CD4-positive, alpha-beta T cell treated with Interleukin-2 at 100 ng/mL for 4 hours (primary cell): Measurements from ENCODE around the gene POFUT1.
"Not testable (repeated sequence)": the region's sequence is repeated elsewhere in the genome, so short reads cannot be mapped to it uniquely, and the experiment has no call there.

ENCODE experiments used
- DNase-seq: peaks from one replicate; pipeline ENCODE4 v3.0.0-alpha.2; 2020; ENCODE audit warnings: low spot score

POFUT1 gene

GRCh38 chr20:32207626-32208498 lies at the start of gene POFUT1, which contains the start of gene PLAGL2:
TSS of gene POFUT1 (plus strand) at chr20:32207880. CDS start at chr20:32207942, 62 bp downstream.
TSS of gene PLAGL2 (minus strand) at chr20:32207743. CDS start at chr20:32202178, 5,565 bp downstream.
- peak; percentile 90 for DNase-seq

GRCh38 chr20:32158351-32158750 lies 49.3 kb upstream of the POFUT1 start:
- DNase-seq = no peak

GRCh38 chr20:32158943-32159660 lies 48.6 kb upstream of the POFUT1 start:
- no peak for DNase-seq

- DNase-seq = no peak
These were observed 47.9 kb upstream of the POFUT1 start for GRCh38 chr20:32159766-32160221.

- DNase-seq = no peak
These were observed 47.3 kb upstream of the POFUT1 start for GRCh38 chr20:32160341-32160740.

GRCh38 chr20:32162351-32162750 lies 45.3 kb upstream of the POFUT1 start:
- DNase-seq = no peak

GRCh38 chr20:32163951-32164350 lies 43.7 kb upstream of the POFUT1 start:
- no peak for DNase-seq

GRCh38 chr20:32164984-32165735 lies 42.5 kb upstream of the POFUT1 start:
- DNase-seq = no peak

GRCh38 chr20:32165836-32166545 lies 41.7 kb upstream of the POFUT1 start:
- no peak for DNase-seq

- DNase-seq = no peak
These were observed 40.1 kb upstream of the POFUT1 start for GRCh38 chr20:32167552-32167951.

- DNase-seq = no peak
These were observed 39.3 kb upstream of the POFUT1 start for GRCh38 chr20:32168184-32168910.

GRCh38 chr20:32177696-32178095 lies 30.0 kb upstream of the POFUT1 start:
- not testable (repeated sequence) for DNase-seq

- no peak for DNase-seq
These were observed 28.2 kb upstream of the POFUT1 start for GRCh38 chr20:32179515-32179914.

GRCh38 chr20:32179934-32180333 lies 27.7 kb upstream of the POFUT1 start:
- no peak for DNase-seq

GRCh38 chr20:32181606-32182005 lies 26.1 kb upstream of the POFUT1 start:
- DNase-seq = no peak

GRCh38 chr20:32183947-32184635 lies 23.6 kb upstream of the POFUT1 start:
- no peak for DNase-seq

GRCh38 chr20:32184961-32185603 lies 22.6 kb upstream of the POFUT1 start:
- no peak for DNase-seq

- no peak for DNase-seq
These were observed 21.2 kb upstream of the POFUT1 start for GRCh38 chr20:32186506-32186905.

- DNase-seq = no peak
These were observed 19.1 kb upstream of the POFUT1 start for GRCh38 chr20:32188376-32189122.
